Liver (tissue), 3 donors: ENCODE results near the gene TATDN2.

Experiments
- ATF3 ChIP-seq: IDR thresholded peaks from 2 replicates; pipeline ENCODE4 v1.6.1; 2016; ENCODE audit warnings: antibody characterized with exemption
- CTCF ChIP-seq: fragments of 150-350 bp; IDR thresholded peaks from 2 replicates; pipeline ENCODE4 v1.5.1; 2017; ENCODE audit warnings: improper control_type of control experiment, low read depth, low read length; ENCODE audit not compliant: missing input control
- EGR1 ChIP-seq, 2 donors: IDR thresholded peaks; 2 replicates each; pipeline ENCODE4 v1.6.1; 2016 to 2018; ENCODE audit warnings: antibody characterized with exemption in 2 of 2, low read depth in 2 of 2
- FOXA1 ChIP-seq: IDR thresholded peaks from 2 replicates; pipeline ENCODE4 v1.6.1; 2016; ENCODE audit warnings: antibody characterized with exemption
- GABPA ChIP-seq, 2 donors: IDR thresholded peaks in 1 of 2; conservative IDR thresholded peaks in 1 of 2; 2 replicates each; pipeline ENCODE4 v1.6.1; 2016; ENCODE audit warnings: antibody characterized with exemption in 2 of 2, mild to moderate bottlenecking in 1 of 2, moderate library complexity in 1 of 2
- JUND ChIP-seq, 2 donors: IDR thresholded peaks; 2 replicates each; pipeline ENCODE4 v1.6.1; 2016; ENCODE audit warnings: antibody characterized with exemption in 2 of 2
- NR2F2 ChIP-seq: IDR thresholded peaks from 2 replicates; pipeline ENCODE4 v1.6.1; 2016; ENCODE audit warnings: antibody characterized with exemption
- RAD21 ChIP-seq, 2 donors: IDR thresholded peaks; 2 replicates each; pipeline ENCODE4 v1.6.1; 2016; ENCODE audit warnings: antibody characterized with exemption in 2 of 2, mild to moderate bottlenecking in 2 of 2
- REST ChIP-seq: IDR thresholded peaks from 2 replicates; pipeline ENCODE4 v1.6.1; 2016; ENCODE audit warnings: antibody characterized with exemption, mild to moderate bottlenecking
- RXRA ChIP-seq, 2 donors: IDR thresholded peaks; 2 replicates each; pipeline ENCODE4 v1.6.1; 2017 to 2018; ENCODE audit warnings: antibody characterized with exemption in 2 of 2, mild to moderate bottlenecking in 1 of 2
- SP1 ChIP-seq: IDR thresholded peaks from 2 replicates; pipeline ENCODE4 v1.6.1; 2018; ENCODE audit warnings: antibody characterized with exemption, mild to moderate bottlenecking
- TAF1 ChIP-seq: conservative IDR thresholded peaks from 2 replicates; pipeline ENCODE4 v1.6.1; 2016; ENCODE audit warnings: antibody characterized with exemption, mild to moderate bottlenecking
- YY1 ChIP-seq: IDR thresholded peaks from 2 replicates; pipeline ENCODE4 v1.6.1; 2016; ENCODE audit warnings: antibody characterized with exemption, mild to moderate bottlenecking
- TF ChIP-seq, protein P1 (sequence below): IDR thresholded peaks from 2 replicates; pipeline ENCODE4 v1.6.1; 2016; ENCODE audit warnings: antibody characterized with exemption
- donor health status: healthy.
- donor health status: healthy.

DNA sequence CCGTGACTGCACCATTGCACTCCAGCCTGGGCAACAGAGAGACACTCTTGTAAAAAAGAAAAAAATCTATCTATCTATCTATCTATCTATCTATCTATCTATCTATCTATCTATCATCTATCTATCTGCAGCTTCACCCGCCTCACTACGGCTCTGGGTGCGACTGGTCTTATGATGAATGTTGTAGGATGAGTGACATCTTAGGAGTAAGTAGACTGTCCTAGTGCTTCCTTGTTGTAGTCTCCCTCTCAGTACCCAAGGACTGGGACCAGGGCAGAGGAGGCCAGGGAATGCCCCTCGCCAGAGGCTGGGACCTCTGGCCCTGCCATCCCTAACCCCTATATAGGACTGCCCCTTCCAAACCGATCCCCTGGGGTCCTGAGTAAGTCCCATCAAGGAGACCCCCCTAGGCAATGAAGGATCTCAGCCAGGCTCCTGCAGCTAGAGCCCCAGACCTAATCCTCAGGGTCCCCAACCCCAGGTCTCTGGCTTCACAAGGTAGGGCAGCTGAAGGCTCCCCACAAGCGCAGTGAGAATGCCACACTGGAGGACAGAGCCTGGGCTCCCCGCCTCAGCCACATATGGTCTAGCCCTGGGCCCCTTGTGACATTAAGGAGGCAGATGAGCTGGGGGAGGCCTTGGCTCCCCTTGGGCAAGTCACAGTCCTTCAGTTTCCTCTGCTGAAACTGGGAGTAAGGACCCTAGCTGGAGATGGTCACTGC is 73.5 kb downstream of the TATDN2 start:
- TF ChIP-seq EGR1 (IDR thresholded peaks at IDR 0.05; ENCODE audit: low read depth in 2 of 2) (no peak), CTCF (no peak), RAD21 (IDR thresholded peaks at IDR 0.05) (no peak), GABPA (IDR thresholded peaks at IDR 0.05 in 1 of 2, conservative IDR thresholded peaks at IDR 0.05 in 1 of 2) (no peak), TAF1 (no peak), JUND (IDR thresholded peaks at IDR 0.05) (no peak), SP1 (no peak), YY1 (no peak), REST (no peak), NR2F2 (no peak), ATF3 (no peak), RXRA (IDR thresholded peaks at IDR 0.05) (no peak), FOXA1 (no peak)
- TF ChIP-seq, protein P1, sequence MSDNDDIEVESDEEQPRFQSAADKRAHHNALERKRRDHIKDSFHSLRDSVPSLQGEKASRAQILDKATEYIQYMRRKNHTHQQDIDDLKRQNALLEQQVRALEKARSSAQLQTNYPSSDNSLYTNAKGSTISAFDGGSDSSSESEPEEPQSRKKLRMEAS: no peak
